Muscle layer of colon (tissue), 2 donors: ENCODE measurements around the gene YARS1.

Experiments
- H3K27ac ChIP-seq: one replicate; pipeline ENCODE4 v1.7.0; 2013; ENCODE audit warnings: low read depth, mild to moderate bottlenecking, low read length, moderate library complexity
- H3K27me3 ChIP-seq, 2 donors: one replicate each; pipeline ENCODE4 v1.7.0; 2013; ENCODE audit warnings: low read length in 2 of 2, mild to moderate bottlenecking in 2 of 2; ENCODE audit not compliant: insufficient read depth in 2 of 2, control insufficient read depth in 1 of 2
- H3K36me3 ChIP-seq: one replicate; pipeline ENCODE4 v1.7.0; 2013; ENCODE audit warnings: mild to moderate bottlenecking, low read length; ENCODE audit not compliant: insufficient read depth
- H3K4me1 ChIP-seq: one replicate; pipeline ENCODE4 v1.7.0; 2013; ENCODE audit warnings: mild to moderate bottlenecking, low read length; ENCODE audit not compliant: insufficient read depth
- H3K4me3 ChIP-seq, 2 donors: one replicate each; pipeline ENCODE4 v1.7.0; 2013; ENCODE audit warnings: low read length in 2 of 2, low read depth in 1 of 2, mild to moderate bottlenecking in 1 of 2, moderate library complexity in 1 of 2
- H3K9ac ChIP-seq: one replicate; pipeline ENCODE4 v1.7.0; 2013; ENCODE audit warnings: low read length
- H3K9me3 ChIP-seq: one replicate; pipeline ENCODE4 v1.7.0; 2013; ENCODE audit warnings: mild to moderate bottlenecking, low read length
- donor health status: abdominal sarcoma.
- donor health status: Adenocarcinoma of cecum.

The YARS1 gene

GRCh38 chr1:32774950-32775634 is 42.1 kb downstream of the YARS1 start:
- Histone ChIP-seq H3K4me1 (peaks cover 3% of the 10 kb centered on the region), H3K27me3 (no peaks in the 10 kb centered on the region), H3K9me3 (no peaks in the 10 kb centered on the region), H3K36me3 (peaks cover 26% of the 10 kb centered on the region), H3K4me3 (no peak overlapping the region), H3K9ac (no peak overlapping the region), H3K27ac (no peak overlapping the region)

GRCh38 chr1:32774464-32774808 is 42.7 kb downstream of the YARS1 start:
- peaks cover 20% of the 10 kb centered on the region for H3K36me3 ChIP-seq

GRCh38 chr1:32773764-32774463 is 43.2 kb downstream of the YARS1 start:
- no peaks in the 10 kb centered on the region for H3K27me3 ChIP-seq
- H3K36me3 ChIP-seq = peaks cover 15% of the 10 kb centered on the region
- peaks cover 3% of the 10 kb centered on the region for H3K4me1 ChIP-seq
- no peaks in the 10 kb centered on the region for H3K9me3 ChIP-seq
- no peak overlapping the region for H3K9ac ChIP-seq
- no peak overlapping the region for H3K4me3 ChIP-seq
- H3K27ac ChIP-seq = no peak overlapping the region

More at GRCh38 chr1:32774464-32774808, 42.7 kb downstream of the YARS1 start:
- Histone ChIP-seq H3K4me1 (peaks cover 3% of the 10 kb centered on the region), H3K27ac (no peak overlapping the region), H3K4me3 (no peak overlapping the region), H3K9me3 (no peaks in the 10 kb centered on the region), H3K27me3 (no peaks in the 10 kb centered on the region), H3K9ac (no peak overlapping the region)

GRCh38 chr1:32773018-32773763 is 44.0 kb downstream of the YARS1 start:
- Histone ChIP-seq H3K9ac (no peak overlapping the region), H3K27ac (no peak overlapping the region), H3K27me3 (no peaks in the 10 kb centered on the region), H3K4me3 (no peak overlapping the region), H3K4me1 (peaks cover 3% of the 10 kb centered on the region), H3K36me3 (peaks cover 13% of the 10 kb centered on the region), H3K9me3 (no peaks in the 10 kb centered on the region)

GRCh38 chr1:32772281-32773017 is 44.7 kb downstream of the YARS1 start:
- Histone ChIP-seq H3K27ac (no peak overlapping the region), H3K4me1 (peaks cover 10% of the 10 kb centered on the region), H3K4me3 (no peak overlapping the region), H3K36me3 (peaks cover 7% of the 10 kb centered on the region), H3K27me3 (no peaks in the 10 kb centered on the region), H3K9me3 (no peaks in the 10 kb centered on the region), H3K9ac (no peak overlapping the region)

- H3K4me1 ChIP-seq = peaks cover 16% of the 10 kb centered on the region
Measured at GRCh38 chr1:32771561-32772280, 45.4 kb downstream of the YARS1 start.

GRCh38 chr1:32770741-32771548 is 46.2 kb downstream of the YARS1 start:
- H3K9me3 ChIP-seq = no peaks in the 10 kb centered on the region
- H3K27ac ChIP-seq = no peak overlapping the region
- no peaks in the 10 kb centered on the region for H3K27me3 ChIP-seq
- H3K4me1 ChIP-seq = peaks cover 24% of the 10 kb centered on the region
- H3K9ac ChIP-seq = no peak overlapping the region
- no peak overlapping the region for H3K4me3 ChIP-seq
- H3K36me3 ChIP-seq = peaks cover 6% of the 10 kb centered on the region

More at GRCh38 chr1:32771561-32772280, 45.4 kb downstream of the YARS1 start:
- H3K27ac ChIP-seq = no peak overlapping the region
- H3K36me3 ChIP-seq = peaks cover 6% of the 10 kb centered on the region
- no peak overlapping the region for H3K9ac ChIP-seq
- H3K27me3 ChIP-seq = no peaks in the 10 kb centered on the region
- H3K9me3 ChIP-seq = no peaks in the 10 kb centered on the region
- H3K4me3 ChIP-seq = no peak overlapping the region

- Histone ChIP-seq H3K27me3 (no peaks in the 10 kb centered on the region), H3K27ac (no peak overlapping the region), H3K36me3 (peaks cover 6% of the 10 kb centered on the region), H3K9me3 (no peaks in the 10 kb centered on the region), H3K4me1 (peaks cover 28% of the 10 kb centered on the region), H3K9ac (no peak overlapping the region), H3K4me3 (no peak overlapping the region)
Measured at GRCh38 chr1:32770221-32770731, 46.9 kb downstream of the YARS1 start.

GRCh38 chr1:32769524-32770220 is 47.5 kb downstream of the YARS1 start:
- Histone ChIP-seq H3K27me3 (no peaks in the 10 kb centered on the region), H3K36me3 (peaks cover 6% of the 10 kb centered on the region), H3K9me3 (no peaks in the 10 kb centered on the region), H3K4me1 (peaks cover 34% of the 10 kb centered on the region), H3K27ac (no peak overlapping the region), H3K4me3 (no peak overlapping the region), H3K9ac (no peak overlapping the region)
